ENCODE data around the gene AP5Z1. TPM values are rescaled to one million over a fixed set of nuclear protein-coding genes. Genes with fewer than 3 reads are reported as not detected.

The AP5Z1 gene
- total RNA-seq, 1 experiment from 2014 or later, result 70.7 TPM

DNA sequence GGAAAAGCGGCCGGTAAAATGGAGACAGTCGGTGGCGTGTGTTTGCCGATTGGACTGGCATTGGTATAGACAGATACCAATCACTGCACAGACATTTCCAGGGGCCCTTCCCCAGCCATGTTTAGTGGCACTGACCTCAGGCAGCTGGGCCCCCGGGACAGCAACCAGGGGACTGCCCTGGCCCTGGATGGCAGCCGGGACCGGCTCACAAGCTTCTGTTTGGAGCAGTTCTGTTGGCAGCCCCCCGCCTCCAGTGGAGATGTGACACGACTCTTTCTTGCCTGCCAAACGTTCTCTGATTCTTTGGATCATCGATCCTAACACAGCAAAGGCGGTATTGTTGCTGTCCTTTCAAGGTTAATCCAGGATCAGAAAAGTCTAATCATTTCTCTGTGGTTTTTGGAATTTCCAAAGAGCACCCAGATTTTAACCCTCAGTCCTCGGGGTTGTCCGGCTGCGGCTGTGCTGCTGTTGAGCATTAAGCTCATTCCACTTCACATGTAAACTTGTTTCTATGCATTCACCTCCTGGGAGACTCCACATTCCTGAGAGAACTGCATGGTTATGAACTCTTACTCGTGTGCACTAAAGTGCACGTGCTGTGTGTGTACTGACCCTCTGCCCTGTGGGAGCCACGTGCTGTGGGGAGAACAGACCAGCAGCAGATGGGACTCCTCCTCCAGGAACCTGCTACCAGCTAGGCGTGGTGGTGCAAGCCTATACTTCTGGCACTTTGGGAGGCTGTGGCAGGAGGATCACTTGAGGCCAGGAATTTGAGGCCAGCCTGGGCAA lies 47.3 kb upstream of the AP5Z1 start:
- no peak for TF ChIP-seq CTCF (IDR thresholded peaks at IDR 0.05; ENCODE audit: unreplicated experiment)
- intact Hi-C loops (cut with micrococcal nuclease; ENCODE audit: unreplicated experiment), result no loop called here
- BruUV-seq (replicated peaks), result no TSS peak
- H3K27ac Mint-ChIP-seq (ENCODE audit: unreplicated experiment), result no peak overlapping the region
- no peak overlapping the region for H3K4me3 Mint-ChIP-seq (ENCODE audit: low read depth, unreplicated experiment)
- H3K36me3 Mint-ChIP-seq (ENCODE audit: insufficient read depth, unreplicated experiment), result peaks cover 39% of the 10 kb centered on the region
- CTCF ChIA-PET, result interaction anchor here (0.6 to 0.7 kb wide), 2 partner anchors 43 to 74 kb away, joined by 7 to 10 read pairs; no protein-coding TSS in a partner anchor
- no peaks in the 10 kb centered on the region for H3K9me3 Mint-ChIP-seq (ENCODE audit: low read depth, unreplicated experiment)
- peaks cover 24% of the 10 kb centered on the region for H3K4me1 Mint-ChIP-seq (ENCODE audit: low read depth, unreplicated experiment)
- no peaks in the 10 kb centered on the region for H3K27me3 Mint-ChIP-seq (ENCODE audit: unreplicated experiment)
- no peak for DNase-seq

DNA sequence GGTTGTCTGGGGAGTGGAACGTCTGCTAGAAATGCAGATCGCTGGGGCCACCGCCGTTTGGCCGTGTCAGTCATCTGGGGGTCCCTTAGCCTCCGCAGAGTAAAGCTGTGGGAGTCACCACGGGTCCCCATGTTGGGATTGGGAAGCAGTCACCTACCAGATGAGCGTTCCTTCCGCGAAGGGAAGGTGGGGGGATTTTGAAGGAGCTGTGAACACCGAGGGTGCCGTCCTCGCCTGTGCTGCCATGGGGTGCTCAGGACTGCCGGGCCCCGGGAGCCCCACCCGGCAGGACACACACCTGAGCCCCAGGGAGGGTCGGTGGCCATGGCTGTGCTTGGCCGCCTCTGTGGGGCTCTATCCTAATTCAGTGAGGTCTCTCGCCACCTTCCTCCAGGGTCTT lies 46.2 kb upstream of the AP5Z1 start:
- Mint-ChIP-seq H3K4me1 (ENCODE audit: low read depth, unreplicated experiment) (peaks cover 23% of the 10 kb centered on the region), H3K4me3 (ENCODE audit: low read depth, unreplicated experiment) (no peak overlapping the region), H3K9me3 (ENCODE audit: low read depth, unreplicated experiment) (no peaks in the 10 kb centered on the region), H3K27ac (ENCODE audit: unreplicated experiment) (no peak overlapping the region), H3K36me3 (ENCODE audit: insufficient read depth, unreplicated experiment) (peaks cover 33% of the 10 kb centered on the region), H3K27me3 (ENCODE audit: unreplicated experiment) (no peaks in the 10 kb centered on the region)
- no peak for TF ChIP-seq CTCF (IDR thresholded peaks at IDR 0.05; ENCODE audit: unreplicated experiment)
- intact Hi-C loops (cut with micrococcal nuclease; ENCODE audit: unreplicated experiment), result no loop called here
- DNase-seq, result no peak
- no TSS peak for BruUV-seq (replicated peaks)
- CTCF ChIA-PET, result no interaction called here

DNA sequence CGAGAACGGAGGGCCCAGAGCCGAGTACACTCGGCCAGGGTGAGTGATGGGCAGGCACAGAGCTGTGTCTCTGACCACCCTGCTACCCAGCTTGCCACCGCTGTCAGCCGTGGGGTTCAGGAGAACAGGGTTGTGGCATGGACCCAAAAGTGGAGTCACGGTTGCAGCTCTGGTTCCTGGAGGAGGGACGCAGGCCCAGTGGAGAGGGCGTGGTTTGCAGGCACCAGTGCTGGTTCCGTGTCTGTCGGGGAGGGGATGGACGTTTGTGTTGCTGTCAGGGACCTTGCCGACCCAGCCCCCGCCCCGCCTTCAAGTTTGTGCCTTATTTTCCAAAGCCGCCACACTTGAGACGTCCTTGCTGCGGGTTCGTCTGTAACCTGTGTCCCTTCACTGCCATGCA lies 45.1 kb upstream of the AP5Z1 start:
- no peak for TF ChIP-seq CTCF (IDR thresholded peaks at IDR 0.05; ENCODE audit: unreplicated experiment)

DNA sequence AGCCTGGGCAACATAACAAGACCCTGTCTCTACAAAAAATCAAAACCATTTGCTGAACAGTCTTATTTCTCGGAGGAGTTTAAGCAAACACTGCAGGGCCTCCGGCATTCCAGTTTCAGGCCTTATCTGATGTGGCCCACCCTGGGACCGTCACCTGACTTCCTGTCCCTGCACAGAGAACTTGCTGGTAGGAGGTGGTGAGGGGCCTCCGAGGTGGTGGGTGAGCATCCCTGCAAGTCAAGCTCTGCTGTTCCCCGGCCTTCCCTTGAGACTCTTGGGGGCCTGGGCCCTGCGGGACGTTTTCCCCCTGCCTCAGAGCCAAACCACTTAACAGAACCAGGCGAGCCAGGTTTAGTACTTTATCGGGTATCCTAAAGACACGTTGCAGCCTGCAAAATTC lies 44.5 kb upstream of the AP5Z1 start:
- H3K36me3 Mint-ChIP-seq (ENCODE audit: insufficient read depth, unreplicated experiment), result peaks cover 18% of the 10 kb centered on the region
- no peak for TF ChIP-seq CTCF (IDR thresholded peaks at IDR 0.05; ENCODE audit: unreplicated experiment)
- H3K27ac Mint-ChIP-seq (ENCODE audit: unreplicated experiment), result no peak overlapping the region
- no peak overlapping the region for H3K4me3 Mint-ChIP-seq (ENCODE audit: low read depth, unreplicated experiment)
- intact Hi-C loops (cut with micrococcal nuclease; ENCODE audit: unreplicated experiment), result no loop called here
- no peak for DNase-seq
- H3K4me1 Mint-ChIP-seq (ENCODE audit: low read depth, unreplicated experiment), result peaks cover 9% of the 10 kb centered on the region
- no peaks in the 10 kb centered on the region for H3K27me3 Mint-ChIP-seq (ENCODE audit: unreplicated experiment)
- CTCF ChIA-PET, result interaction anchor here (0.6 kb wide), 1 partner anchor 27 kb away, joined by 5 read pairs; no protein-coding TSS in a partner anchor
- no TSS peak for BruUV-seq (replicated peaks)
- H3K9me3 Mint-ChIP-seq (ENCODE audit: low read depth, unreplicated experiment), result no peaks in the 10 kb centered on the region

More for the DNA sequence above, 45.1 kb upstream of the AP5Z1 start:
- H3K36me3 Mint-ChIP-seq (ENCODE audit: insufficient read depth, unreplicated experiment), result peaks cover 25% of the 10 kb centered on the region
- DNase-seq, result no peak
- intact Hi-C loops (cut with micrococcal nuclease; ENCODE audit: unreplicated experiment), result no loop called here
- no peaks in the 10 kb centered on the region for H3K9me3 Mint-ChIP-seq (ENCODE audit: low read depth, unreplicated experiment)
- no peaks in the 10 kb centered on the region for H3K27me3 Mint-ChIP-seq (ENCODE audit: unreplicated experiment)
- CTCF ChIA-PET, result interaction anchor here (0.5 kb wide), 1 partner anchor 423 kb away, joined by 3 read pairs; no protein-coding TSS in a partner anchor
- no TSS peak for BruUV-seq (replicated peaks)
- H3K4me1 Mint-ChIP-seq (ENCODE audit: low read depth, unreplicated experiment), result peaks cover 16% of the 10 kb centered on the region
- no peak overlapping the region for H3K27ac Mint-ChIP-seq (ENCODE audit: unreplicated experiment)
- no peak overlapping the region for H3K4me3 Mint-ChIP-seq (ENCODE audit: low read depth, unreplicated experiment)
